Brain microvascular endothelial cell (primary cell): ENCODE data around the gene CEACAM1.

Experiments used
- DNase-seq: peaks from one replicate; pipeline ENCODE4 v3.0.0-alpha.2; 2020
- H3K27ac ChIP-seq: fragments of 250-450 bp; sonication (Bioruptor Pico); 2 replicates; pipeline ENCODE4 v1.5.1; 2020; ENCODE audit warnings: mild to moderate bottlenecking, moderate library complexity
- H3K27me3 ChIP-seq: fragments of 250-450 bp; sonication (Bioruptor Pico); replicated peaks from 2 replicates; pipeline ENCODE4 v1.5.1; 2020; ENCODE audit warnings: mild to moderate bottlenecking
- H3K36me3 ChIP-seq: fragments of 250-450 bp; sonication (Bioruptor Pico); replicated peaks from 2 replicates; pipeline ENCODE4 v1.5.1; 2020; ENCODE audit warnings: mild to moderate bottlenecking
- H3K4me3 ChIP-seq: 2 replicates; pipeline ENCODE4 v1.5.1; 2011; ENCODE audit warnings: low read depth, mild to moderate bottlenecking, control low read depth, low read length, moderate library complexity
- CTCF ChIP-seq: IDR thresholded peaks from 2 replicates; pipeline ENCODE4 v1.5.1; 2011; ENCODE audit warnings: low read depth, mild to moderate bottlenecking, moderate library complexity, low read length, control low read depth, inconsistent platforms; ENCODE audit errors: missing control alignments
- in situ Hi-C: cut with HindIII; loops from 2 replicates; pipeline ENCODE4 v1.10.0; 2017; ENCODE audit warnings: low sequenced_read_pairs, low pct_ligation_motif_present

The CEACAM1 gene

GRCh38 chr19:42478765-42479311 is 49.4 kb downstream of the CEACAM1 start:
- no peak for DNase-seq
- H3K27ac ChIP-seq, result no peak overlapping the region
- in situ Hi-C loops, result no loop called here
- TF ChIP-seq CTCF, result no peak
- no peaks in the 10 kb centered on the region for H3K27me3 ChIP-seq
- no peaks in the 10 kb centered on the region for H3K36me3 ChIP-seq
- H3K4me3 ChIP-seq, result no peak overlapping the region

- no peak overlapping the region for H3K27ac ChIP-seq
- no peaks in the 10 kb centered on the region for H3K36me3 ChIP-seq
- no peaks in the 10 kb centered on the region for H3K27me3 ChIP-seq
- H3K4me3 ChIP-seq, result no peak overlapping the region
- TF ChIP-seq CTCF, result no peak
- DNase-seq, result no peak
- in situ Hi-C loops, result no loop called here
Observed at GRCh38 chr19:42477933-42478332, 50.3 kb downstream of the CEACAM1 start.

GRCh38 chr19:42477117-42477516 is 51.2 kb downstream of the CEACAM1 start:
- Histone ChIP-seq H3K36me3 (no peaks in the 10 kb centered on the region), H3K4me3 (no peak overlapping the region), H3K27me3 (no peaks in the 10 kb centered on the region), H3K27ac (no peak overlapping the region)
- in situ Hi-C loops, result no loop called here
- DNase-seq, result no peak
- TF ChIP-seq CTCF, result no peak

- no peak for TF ChIP-seq CTCF
- in situ Hi-C loops, result no loop called here
- Histone ChIP-seq H3K27me3 (no peaks in the 10 kb centered on the region), H3K4me3 (no peak overlapping the region), H3K27ac (no peak overlapping the region), H3K36me3 (no peaks in the 10 kb centered on the region)
- no peak for DNase-seq
Observed at GRCh38 chr19:42475366-42475765, 52.9 kb downstream of the CEACAM1 start.

GRCh38 chr19:42474743-42475142 is 53.5 kb downstream of the CEACAM1 start:
- no peak for TF ChIP-seq CTCF
- Histone ChIP-seq H3K4me3 (no peak overlapping the region), H3K36me3 (no peaks in the 10 kb centered on the region), H3K27me3 (no peaks in the 10 kb centered on the region), H3K27ac (no peak overlapping the region)
- no peak for DNase-seq
- in situ Hi-C loops, result no loop called here

GRCh38 chr19:42473686-42474085 is 54.6 kb downstream of the CEACAM1 start:
- no peak for DNase-seq
- TF ChIP-seq CTCF, result no peak
- Histone ChIP-seq H3K4me3 (no peak overlapping the region), H3K27me3 (no peaks in the 10 kb centered on the region), H3K27ac (no peak overlapping the region), H3K36me3 (no peaks in the 10 kb centered on the region)
- in situ Hi-C loops, result no loop called here
